Erythroblast (primary cell): ENCODE data around the gene MRPL53.

Experiments
- GATA1 ChIP-seq: IDR thresholded peaks from 2 replicates; pipeline ENCODE4 v1.6.1; 2011; ENCODE audit warnings: low read depth, mild to moderate bottlenecking, control low read depth, low read length, moderate library complexity
- POLR2A ChIP-seq: IDR thresholded peaks from 2 replicates; pipeline ENCODE4 v1.6.1; 2011; ENCODE audit warnings: mild to moderate bottlenecking, low read length

DNA sequence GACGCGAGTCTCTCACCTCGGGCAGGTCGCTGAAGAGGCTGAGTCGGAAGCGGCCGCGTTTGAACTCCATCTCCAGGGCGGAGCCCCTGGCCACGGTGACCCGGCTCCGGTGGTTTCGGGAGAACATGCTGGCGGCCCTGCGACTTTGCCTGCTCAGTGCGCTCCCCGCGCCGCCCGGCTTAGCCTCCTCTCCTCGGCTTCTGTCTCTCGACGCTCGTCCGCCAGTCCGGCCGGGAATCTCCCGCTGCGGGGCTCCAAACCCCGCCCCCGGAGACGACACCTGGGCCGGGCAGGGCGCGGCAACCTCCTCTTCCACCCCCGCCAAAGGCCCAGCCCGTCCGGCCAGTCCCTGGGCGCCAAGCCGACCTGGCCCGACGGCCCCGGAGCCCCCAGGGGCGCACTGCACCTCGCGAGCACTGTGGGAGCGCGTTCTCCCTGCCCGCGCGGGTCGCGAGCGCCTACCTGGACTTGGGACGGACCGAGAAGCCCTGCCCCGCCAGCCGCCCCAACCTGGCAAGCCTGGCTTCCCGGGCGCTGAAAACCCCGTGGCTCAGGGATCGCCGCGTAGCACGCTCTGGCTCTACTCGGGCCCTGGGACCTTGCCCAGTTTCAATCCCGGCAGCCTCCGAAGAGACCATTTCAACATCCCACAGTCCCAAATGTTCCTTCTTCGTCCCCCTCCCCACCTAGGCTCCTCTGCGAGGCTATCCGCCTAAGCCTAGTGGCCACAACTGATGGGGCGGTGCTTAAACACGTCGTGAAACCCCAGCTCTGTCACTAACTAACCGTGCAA, 30.6 kb downstream of the MRPL53 start, which contains the start of gene RTKN:
- no peak for TF ChIP-seq POLR2A
- TF ChIP-seq GATA1: no peak
